K562 (cell line): Measurements from ENCODE around the gene CEND1. TPM values are rescaled to one million over a fixed set of nuclear protein-coding genes. Genes with fewer than 3 reads are reported as not detected.
A peak's percentile ranks its signal among the peaks of the same experiment; 100 is the strongest.

Experiments used
- ATAC-seq: fragments of 200-7000 bp; cut with Tn5 transposase; 3 replicates; pipeline ENCODE4 v1.9.1; 2020; ENCODE audit warnings: moderate library complexity
- BruUV-seq: library from RNA; stranded (reverse); fragments of 400-500 nt; replicated peaks from 2 replicates; lab custom pipeline; 2021; lab: Mats Ljungman, UMichigan
- CTCF ChIA-PET: fragments of 300-600 bp; formaldehyde crosslinking; extraction: SDS; loops from one replicate; lab custom pipeline; 2021; ENCODE audit warnings: low intra/inter-chr PET ratio; lab: Yijun Ruan, JAX
- POLR2A ChIA-PET: fragments of 300-600, 350-650 bp; sonication (Branson Sonifier 250); formaldehyde crosslinking; extraction: SDS; loops from one replicate; lab custom pipeline; 2021; ENCODE audit warnings: antibody characterized with exemption, inconsistent platforms; lab: Yijun Ruan, JAX
- DNase-seq, 4 experiments: peaks; one replicate each; pipeline versions ENCODE4 v3.0.0 to v3.0.0-alpha.2; 2011 to 2018; ENCODE audit warnings: low spot score in 3 of 4, mixed read lengths in 3 of 4; ENCODE audit errors: extremely low read depth in 1 of 4
- FAIRE-seq: peaks from 2 replicates; lab custom pipeline; 2011; peaks lifted over from hg19 to GRCh38; lab: Jason Lieb, UNC
- H2AFZ ChIP-seq: 2 replicates; pipeline ENCODE4 v1.6.0; 2011; ENCODE audit warnings: low read depth, low read length, control low read depth, inconsistent platforms
- H3K27ac ChIP-seq: fragments of 200-600 bp; 3 replicates; pipeline ENCODE4 v1.8.0; 2011; ENCODE audit warnings: low read depth, mild to moderate bottlenecking, control low read depth, inconsistent platforms, low read length, moderate library complexity, mixed read lengths; ENCODE audit errors: extremely low read depth
- H3K27me3 ChIP-seq, 2 experiments: fragments of 300-600 bp in 1 of 2; 2 replicates in 1 of 2; 3 replicates in 1 of 2; pipeline versions ENCODE4 v1.6.0 to v1.8.0; 2011; ENCODE audit warnings: inconsistent platforms in 2 of 2, low read length in 2 of 2, mild to moderate bottlenecking in 1 of 2, mixed read lengths in 1 of 2, moderate library complexity in 1 of 2; ENCODE audit not compliant: control insufficient read depth in 2 of 2, insufficient read depth in 2 of 2
- H3K36me3 ChIP-seq: fragments of 300-600 bp; 3 replicates; pipeline ENCODE4 v1.8.0; 2011; ENCODE audit warnings: mild to moderate bottlenecking, low read length, inconsistent platforms; ENCODE audit not compliant: control insufficient read depth, insufficient read depth
- H3K4me1 ChIP-seq, 2 experiments: fragments of 200-600 bp in 1 of 2; replicated peaks in 1 of 2; 2 replicates in 1 of 2; 3 replicates in 1 of 2; pipeline versions ENCODE4 v1.5.1 to v1.8.0; 2011; ENCODE audit warnings: inconsistent platforms in 2 of 2, low read length in 2 of 2, mild to moderate bottlenecking in 1 of 2, mixed read lengths in 1 of 2, moderate library complexity in 1 of 2; ENCODE audit not compliant: control insufficient read depth in 2 of 2, insufficient read depth in 2 of 2
- H3K4me2 ChIP-seq: 2 replicates; pipeline ENCODE4 v1.6.1; 2011; ENCODE audit warnings: low read length, control low read depth, inconsistent platforms, mixed read lengths; ENCODE audit not compliant: insufficient read depth
- H3K4me3 ChIP-seq: fragments of 200-600 bp; sonication (generic), shearing (Covaris generic); 2 replicates; pipeline ENCODE4 v1.5.1; 2016; ENCODE audit warnings: control low read depth, inconsistent platforms
- H3K79me2 ChIP-seq: fragments of 200-600 bp; 3 replicates; pipeline ENCODE4 v1.8.0; 2011; ENCODE audit warnings: low read length, inconsistent platforms; ENCODE audit not compliant: control insufficient read depth, insufficient read depth
- H3K9ac ChIP-seq, 2 experiments: 2 replicates each; pipeline versions ENCODE4 v1.6.0 to v1.6.1; 2011; ENCODE audit warnings: low read depth in 2 of 2, low read length in 2 of 2, control low read depth in 1 of 2, inconsistent platforms in 1 of 2, mild to moderate bottlenecking in 1 of 2, mixed read lengths in 1 of 2; ENCODE audit not compliant: insufficient read depth in 1 of 2
- H3K9me1 ChIP-seq: one replicate; pipeline ENCODE4 v1.6.0; 2011; ENCODE audit warnings: inconsistent platforms, mild to moderate bottlenecking, low read length, moderate library complexity; ENCODE audit not compliant: control insufficient read depth, insufficient read depth
- H3K9me3 ChIP-seq: replicated peaks from 2 replicates; pipeline ENCODE4 v1.5.1; 2011; ENCODE audit warnings: low read depth, low read length, inconsistent platforms; ENCODE audit not compliant: control insufficient read depth, insufficient read depth
- H4K20me1 ChIP-seq: replicated peaks from 2 replicates; pipeline ENCODE4 v1.6.1; 2011; ENCODE audit warnings: low read length, inconsistent platforms, mixed read lengths; ENCODE audit not compliant: control insufficient read depth, insufficient read depth
- E2F6 ChIP-seq, 2 experiments: IDR thresholded peaks; 2 replicates each; pipeline ENCODE4 v1.6.1; 2011; ENCODE audit warnings: borderline replicate concordance in 1 of 2, control low read depth in 1 of 2, low read depth in 1 of 2, low read length in 1 of 2, mild to moderate bottlenecking in 1 of 2, mixed read lengths in 1 of 2, moderate library complexity in 1 of 2; ENCODE audit not compliant: insufficient read depth in 1 of 2, insufficient read length in 1 of 2, poor library complexity in 1 of 2, severe bottlenecking in 1 of 2; ENCODE audit errors: extremely low read depth in 1 of 2
- ETV5 ChIP-seq: sonication (generic); formaldehyde crosslinking; IDR thresholded peaks from 2 replicates; pipeline ENCODE4 v1.4.0; 2020; ENCODE audit warnings: low read depth, mild to moderate bottlenecking, missing genetic modification reagents
- HNRNPL ChIP-seq: fragments of 200-400 bp; formaldehyde crosslinking; IDR thresholded peaks from 2 replicates; pipeline ENCODE4 v1.6.1; 2017; ENCODE audit warnings: low read depth, mild to moderate bottlenecking, low read length
- KDM4B ChIP-seq, 2 experiments: fragments of 450-650 bp in 1 of 2; sonication (generic) in 1 of 2; IDR thresholded peaks; 2 replicates each; pipeline ENCODE4 v1.6.1; 2016 to 2017; ENCODE audit warnings: borderline replicate concordance in 2 of 2, antibody characterized with exemption in 1 of 2, low read depth in 1 of 2, mild to moderate bottlenecking in 1 of 2
- MXI1 ChIP-seq: IDR thresholded peaks from 2 replicates; pipeline ENCODE4 v1.6.1; 2011; ENCODE audit warnings: low read depth, mild to moderate bottlenecking, improper control_type of control experiment, low read length
- PHF8 ChIP-seq: fragments of 200-600 bp; sonication (generic); IDR thresholded peaks from 2 replicates; pipeline ENCODE4 v1.6.1; 2012; ENCODE audit warnings: mixed run types, mild to moderate bottlenecking, inconsistent platforms, low read length, moderate library complexity, borderline replicate concordance
- STAT6 ChIP-seq: sonication (generic); formaldehyde crosslinking; IDR thresholded peaks from 2 replicates; pipeline ENCODE4 v1.8.1; 2023; ENCODE audit warnings: mild to moderate bottlenecking, missing genetic modification reagents
- ZBTB17 ChIP-seq: fragments of 450-650 bp; formaldehyde crosslinking; IDR thresholded peaks from 2 replicates; pipeline ENCODE4 v1.4.0; 2020; ENCODE audit warnings: mild to moderate bottlenecking
- ZBTB34 ChIP-seq: fragments of 250-450 bp; sonication (Bioruptor Pico); IDR thresholded peaks from 2 replicates; pipeline ENCODE4 v1.8.0; 2021; ENCODE audit warnings: mild to moderate bottlenecking, moderate library complexity
- ZNF717 ChIP-seq: fragments of 250-450 bp; sonication (Bioruptor Pico); IDR thresholded peaks from 2 replicates; pipeline ENCODE4 v1.5.0; 2021
- WGBS: fragments of 100-300 bp; shearing (Covaris generic); methylation state at CpG from one replicate; pipeline ENCODE4 v1.1.6; 2016; ENCODE audit warnings: low coverage, mixed read lengths; ENCODE audit not compliant: insufficient coverage; ENCODE audit errors: missing lambda C conversion rate; 5-methylcytosine and 5-hydroxymethylcytosine counted together
- in situ Hi-C: fragments of 300-500 bp; cut with MboI; formaldehyde crosslinking; loops from 4 replicates; pipeline ENCODE4 v1.15.0; 2018; ENCODE audit warnings: inconsistent platforms, mixed read lengths
- intact Hi-C: fragments of 100-400 bp; cut with micrococcal nuclease; formaldehyde crosslinking; loops from 2 replicates; pipeline ENCODE4 v1.14.2; 2022
- polyA plus RNA-seq, 8 experiments: library from polyadenylated mRNA; depleted of rRNA in 4 of 8; stranded (reverse) in 5 of 8; unstranded in 3 of 8; fragments of >200 nt; fragmentation: Nextera tagmentation in 2 of 8; fragmentation: Illumina TruSeq in 1 of 8; extraction: Ambion mirVana in 2 of 8; extraction: Trizol in 1 of 8; gene quantifications; 2 replicates each; pipeline versions ENCODE4 v1.2.1 to v1.2.3, GENCODE V29; 2011 to 2014; ENCODE audit warnings: inconsistent platforms in 1 of 8, missing spikeins in 1 of 8
- total RNA-seq, 7 experiments: library from RNA; depleted of rRNA in 6 of 7; stranded (reverse); fragments of >200 nt in 6 of 7; fragmentation: Illumina TruSeq in 2 of 7; extraction: Trizol in 2 of 7; gene quantifications; 2 replicates each; pipeline versions ENCODE4 v1.2.1 to v1.2.3, GENCODE V29; 2011 to 2021; ENCODE audit warnings: low replicate concordance in 1 of 7
- TF ChIP-seq, protein P1 (sequence below): fragments of 450-650 bp; conservative IDR thresholded peaks from 2 replicates; pipeline ENCODE4 v1.6.1; 2016; ENCODE audit warnings: missing genetic modification characterization, low read depth, mild to moderate bottlenecking, missing compliant biosample characterization, moderate library complexity

CEND1 gene
- total and polyA plus RNA-seq, 9 of the 15 experiments (the other 6 are each of a cell fraction or from before 2014, with no cell fraction given) = 0.13 to 0.18 (median 0.16) TPM; not detected in 6

DNA sequence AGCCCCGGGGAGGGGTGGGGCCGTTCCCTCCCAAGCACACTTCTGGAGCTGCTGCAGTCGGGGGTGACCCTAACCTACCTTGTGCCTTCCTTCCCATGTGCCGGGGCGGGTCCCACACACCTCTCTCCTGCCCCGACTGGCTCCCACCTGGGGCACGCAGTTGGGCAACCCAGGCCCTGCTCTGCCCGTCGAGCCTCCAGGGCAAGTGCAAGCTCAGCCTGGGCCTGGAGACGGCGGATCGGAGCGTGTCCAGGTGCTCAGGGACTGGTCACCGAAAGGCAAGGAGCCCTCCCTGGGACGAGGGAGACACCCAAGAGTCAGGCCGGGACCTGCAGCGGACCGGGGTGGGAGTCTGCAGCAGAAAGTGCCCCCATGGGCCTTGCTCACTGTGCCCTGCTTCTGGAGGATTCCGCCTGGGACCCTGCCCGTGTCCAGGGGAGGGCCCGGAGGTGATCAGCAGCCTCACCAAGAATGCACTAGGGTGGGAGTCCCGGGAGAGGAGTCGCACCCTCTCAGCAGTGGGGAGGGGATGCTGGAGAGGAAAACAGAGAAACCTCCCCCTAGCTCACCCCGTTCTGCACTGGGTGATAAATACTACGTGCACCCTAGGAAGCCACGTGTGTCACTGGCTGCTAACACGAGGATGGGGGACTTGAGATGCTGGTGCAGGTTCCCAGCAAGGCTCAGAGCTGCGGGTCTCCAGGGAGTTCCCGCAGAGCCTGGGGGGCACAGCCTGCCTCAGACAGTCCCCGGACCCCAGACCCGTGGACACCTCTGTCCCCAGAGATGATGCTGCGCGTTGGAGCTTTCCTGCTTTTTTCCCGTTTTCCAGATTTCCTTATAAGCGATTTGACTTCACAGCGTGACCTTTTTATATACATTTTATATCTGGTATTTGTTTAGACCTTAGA lies 7.4 kb downstream of the CEND1 start:
- Histone ChIP-seq H3K9me1 (no peaks in the 10 kb centered on the region), H3K79me2 (peaks cover 16% of the 10 kb centered on the region), H3K9ac (peak overlapping the region in 1 of 2 experiments; percentile 85; a peak in 2 of 4 replicates), H3K4me2 (no peak overlapping the region), H3K9me3 (no peaks in the 10 kb centered on the region), H3K4me1 (peaks cover 7 to 71% of the 10 kb centered on the region in 2 experiments), H2AFZ (no peak overlapping the region), H3K4me3 (no peak overlapping the region), H3K27ac (no peak overlapping the region), H3K36me3 (peaks cover 16% of the 10 kb centered on the region; the same call in 2 of the 3 replicates), H3K27me3 (no peaks in the 10 kb centered on the region), H4K20me1 (no peaks in the 10 kb centered on the region)
- ATAC-seq = no peak
- ChIA-PET CTCF (no interaction called here), POLR2A (interaction anchor here (1.6 kb wide), 1 partner anchor 11 kb away, joined by 4 read pairs; no protein-coding TSS in a partner anchor)
- in situ Hi-C loops = no loop called here
- intact Hi-C loops = no loop called here
- no peak for FAIRE-seq
- DNase-seq = no peak
- 75% methylated on average over 35 of the region's 36 CpGs for WGBS
- no TSS peak for BruUV-seq
- TF ChIP-seq HNRNPL (no peak), E2F6 (IDR thresholded peaks at IDR 0.05; ENCODE audit: borderline replicate concordance in 1 of 2, extremely low read depth in 1 of 2, insufficient read depth in 1 of 2, insufficient read length in 1 of 2, low read depth in 1 of 2, low read length in 1 of 2, poor library complexity in 1 of 2, severe bottlenecking in 1 of 2) (peak in 1 of 2 experiments; percentile 16), PHF8 (no peak), MXI1 (no peak), STAT6 (CRISPR knock-in tag) (no peak), ZBTB34 (CRISPR knock-in tag) (no peak), ETV5 (no peak), KDM4B (IDR thresholded peaks at IDR 0.05; ENCODE audit: borderline replicate concordance in 2 of 2, low read depth in 1 of 2) (no peak), ZNF717 (CRISPR knock-in tag) (no peak), ZBTB17 (CRISPR knock-in tag) (no peak)
- TF ChIP-seq, protein P1, sequence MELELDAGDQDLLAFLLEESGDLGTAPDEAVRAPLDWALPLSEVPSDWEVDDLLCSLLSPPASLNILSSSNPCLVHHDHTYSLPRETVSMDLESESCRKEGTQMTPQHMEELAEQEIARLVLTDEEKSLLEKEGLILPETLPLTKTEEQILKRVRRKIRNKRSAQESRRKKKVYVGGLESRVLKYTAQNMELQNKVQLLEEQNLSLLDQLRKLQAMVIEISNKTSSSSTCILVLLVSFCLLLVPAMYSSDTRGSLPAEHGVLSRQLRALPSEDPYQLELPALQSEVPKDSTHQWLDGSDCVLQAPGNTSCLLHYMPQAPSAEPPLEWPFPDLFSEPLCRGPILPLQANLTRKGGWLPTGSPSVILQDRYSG (tag) = no peak
